ENCODE results near the gene PGPEP1. TPM values are rescaled to one million over a fixed set of nuclear protein-coding genes. Genes with fewer than 3 reads are reported as not detected.
A peak's percentile ranks its signal among the peaks of the same experiment; 100 is the strongest.
"Not testable (repeated sequence)": the region's sequence is repeated elsewhere in the genome, so short reads cannot be mapped to it uniquely, and the experiment has no call there.

The PGPEP1 gene
- total RNA-seq, 1 donor, result 29.8 TPM

GRCh38 chr19:18321734-18322102 lies 18.7 kb upstream of the PGPEP1 start:
- DNase-seq (ENCODE audit: low read depth), result peak; percentile 71
- TF ChIP-seq, protein P1, sequence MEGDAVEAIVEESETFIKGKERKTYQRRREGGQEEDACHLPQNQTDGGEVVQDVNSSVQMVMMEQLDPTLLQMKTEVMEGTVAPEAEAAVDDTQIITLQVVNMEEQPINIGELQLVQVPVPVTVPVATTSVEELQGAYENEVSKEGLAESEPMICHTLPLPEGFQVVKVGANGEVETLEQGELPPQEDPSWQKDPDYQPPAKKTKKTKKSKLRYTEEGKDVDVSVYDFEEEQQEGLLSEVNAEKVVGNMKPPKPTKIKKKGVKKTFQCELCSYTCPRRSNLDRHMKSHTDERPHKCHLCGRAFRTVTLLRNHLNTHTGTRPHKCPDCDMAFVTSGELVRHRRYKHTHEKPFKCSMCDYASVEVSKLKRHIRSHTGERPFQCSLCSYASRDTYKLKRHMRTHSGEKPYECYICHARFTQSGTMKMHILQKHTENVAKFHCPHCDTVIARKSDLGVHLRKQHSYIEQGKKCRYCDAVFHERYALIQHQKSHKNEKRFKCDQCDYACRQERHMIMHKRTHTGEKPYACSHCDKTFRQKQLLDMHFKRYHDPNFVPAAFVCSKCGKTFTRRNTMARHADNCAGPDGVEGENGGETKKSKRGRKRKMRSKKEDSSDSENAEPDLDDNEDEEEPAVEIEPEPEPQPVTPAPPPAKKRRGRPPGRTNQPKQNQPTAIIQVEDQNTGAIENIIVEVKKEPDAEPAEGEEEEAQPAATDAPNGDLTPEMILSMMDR (IDR thresholded peaks at IDR 0.05; ENCODE audit: insufficient read depth, low read depth, low read length), result no peak

DNA sequence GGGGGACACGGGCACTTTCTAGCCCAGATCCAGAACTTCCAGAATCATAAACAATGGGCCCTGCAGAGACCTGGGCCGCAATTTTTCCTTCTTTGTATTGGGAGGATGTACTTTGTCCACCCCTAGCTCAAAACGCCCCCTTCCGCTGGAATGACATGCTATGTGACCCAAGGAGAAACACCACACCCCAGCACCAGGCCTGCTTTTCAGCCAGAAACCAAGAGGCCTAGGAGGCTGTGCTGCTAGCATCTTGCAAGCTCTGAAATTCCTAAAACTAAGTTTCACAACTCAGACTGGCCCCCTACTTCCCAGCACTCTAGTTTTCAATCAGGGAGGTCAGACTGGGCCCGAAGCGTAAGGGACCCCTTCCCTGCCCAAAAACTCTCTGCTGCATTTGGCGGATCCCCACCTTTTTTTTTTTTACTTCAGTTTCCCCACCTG lies 18.1 kb upstream of the PGPEP1 start:
- TF ChIP-seq, protein P1 (IDR thresholded peaks at IDR 0.05; ENCODE audit: insufficient read depth, low read depth, low read length), result peak; percentile 41
- peak overlapping the region; percentile 73 for H3K4me3 ChIP-seq (ENCODE audit: low read depth, low read length)
- peak; percentile 77 for DNase-seq (ENCODE audit: low read depth)

More at GRCh38 chr19:18321734-18322102, 18.7 kb upstream of the PGPEP1 start:
- H3K4me3 ChIP-seq (ENCODE audit: low read depth, low read length), result peak overlapping the region; percentile 73

- H3K4me3 ChIP-seq (ENCODE audit: low read depth, low read length), result peak within 1 kb of the TSS; percentile 73
- TF ChIP-seq, protein P1 (IDR thresholded peaks at IDR 0.05; ENCODE audit: insufficient read depth, low read depth, low read length), result peak; percentile 10
- DNase-seq (ENCODE audit: low read depth), result peak; percentile 97
These were observed 17.5 kb upstream of the PGPEP1 start, which contains the start of gene LSM4 for GRCh38 chr19:18322759-18323460. Gene LSM4, minus strand, starts transcription at chr19:18323076. Its CDS starts 56 bp downstream, at chr19:18323020.

DNA sequence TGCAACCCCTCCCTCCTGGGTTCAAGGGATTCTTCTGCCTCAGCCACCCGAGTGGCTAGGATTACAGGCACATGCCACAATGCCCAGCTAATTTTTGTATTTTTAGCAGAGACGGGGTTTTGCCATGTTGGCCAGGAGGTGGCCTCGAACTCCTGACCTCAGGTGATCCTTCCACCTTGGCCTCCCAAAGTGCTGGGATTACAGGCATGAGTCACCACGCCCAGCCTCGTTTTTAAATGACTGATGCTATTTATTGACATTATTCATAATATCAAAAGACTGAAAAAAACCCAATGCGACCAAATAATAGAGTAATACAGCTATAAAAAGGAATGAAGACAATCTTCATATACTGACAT lies 16.0 kb upstream of the PGPEP1 start:
- not testable (repeated sequence) for DNase-seq (ENCODE audit: low read depth); H3K4me3 ChIP-seq (ENCODE audit: low read depth, low read length)

DNA sequence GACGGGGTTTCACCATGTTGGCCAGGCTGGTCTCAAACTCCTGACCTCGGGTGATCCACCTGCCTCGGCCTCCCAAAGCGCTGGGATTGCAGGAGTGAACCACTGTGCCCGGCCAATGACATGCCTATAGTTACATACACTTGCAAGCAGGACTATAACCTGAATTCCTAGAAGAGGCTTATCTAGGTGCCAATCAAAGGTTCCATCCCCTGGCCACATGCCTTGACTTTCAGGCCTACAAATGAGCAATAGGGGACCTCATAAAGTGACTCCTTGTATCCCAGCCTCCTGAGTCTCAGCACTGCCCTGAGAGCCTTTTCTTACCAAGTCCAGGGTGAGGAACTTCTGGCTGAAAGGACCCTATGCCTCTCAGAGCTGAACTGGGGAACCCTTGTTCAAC lies 13.6 kb upstream of the PGPEP1 start:
- TF ChIP-seq, protein P1 (IDR thresholded peaks at IDR 0.05; ENCODE audit: insufficient read depth, low read depth, low read length), result no peak
- no peak overlapping the region for H3K4me3 ChIP-seq (ENCODE audit: low read depth, low read length)
- DNase-seq (ENCODE audit: low read depth), result no peak

DNA sequence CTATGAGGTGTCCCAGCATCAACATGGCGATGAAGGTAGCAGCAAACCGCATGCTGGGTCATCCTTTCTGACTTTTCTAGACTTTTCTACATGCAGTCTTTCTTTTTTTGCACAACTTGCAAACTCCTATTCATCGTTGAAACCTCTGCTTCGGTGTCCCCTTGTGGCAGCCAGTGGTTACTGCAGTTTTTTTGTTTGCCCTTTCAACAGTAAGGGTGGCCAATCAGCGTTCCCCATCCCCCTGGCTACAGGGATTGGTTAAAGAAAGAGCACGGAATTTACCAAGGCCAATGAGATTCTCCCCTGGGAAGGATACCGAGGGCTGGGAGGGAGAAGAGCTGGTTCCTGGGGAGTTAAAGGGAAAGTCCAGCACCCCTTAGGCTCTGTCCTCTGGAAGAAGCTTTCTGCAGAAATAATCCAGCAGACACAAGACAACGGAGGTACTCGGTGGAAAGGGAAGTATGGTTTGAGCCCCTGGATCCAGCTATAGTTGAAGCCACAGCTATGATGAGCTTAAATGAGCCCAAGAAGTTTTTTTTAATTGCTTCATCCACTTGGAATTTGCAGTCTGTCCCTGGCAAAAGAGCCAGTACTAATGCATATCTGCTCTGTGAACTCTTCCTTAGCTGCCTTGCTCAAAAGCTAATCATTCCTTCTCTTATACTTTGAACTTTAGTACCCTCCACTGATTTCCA lies 11.9 kb upstream of the PGPEP1 start:
- peak overlapping the region; percentile 46 for H3K4me3 ChIP-seq (ENCODE audit: low read depth, low read length)
- TF ChIP-seq, protein P1 (IDR thresholded peaks at IDR 0.05; ENCODE audit: insufficient read depth, low read depth, low read length), result peak; percentile 97
- DNase-seq (ENCODE audit: low read depth), result peak; percentile 98

- no peak for DNase-seq (ENCODE audit: low read depth)
- TF ChIP-seq, protein P1 (IDR thresholded peaks at IDR 0.05; ENCODE audit: insufficient read depth, low read depth, low read length), result no peak
- H3K4me3 ChIP-seq (ENCODE audit: low read depth, low read length), result peak overlapping the region; percentile 46
These were observed 11.4 kb upstream of the PGPEP1 start for GRCh38 chr19:18329035-18329376.

All from fibroblast of villous mesenchyme (primary cell).